Lower leg skin (tissue), 3 donors: ENCODE results near the gene MARS2.

ENCODE experiments used
- CTCF ChIP-seq, 3 donors: fragments of 450-650 bp; IDR thresholded peaks; one replicate each; pipeline ENCODE4 v1.5.1; 2016; ENCODE audit warnings: antibody characterized with exemption in 3 of 3, mild to moderate bottlenecking in 3 of 3, moderate library complexity in 2 of 3
- POLR2A ChIP-seq, 2 donors: fragments of 450-650 bp; IDR thresholded peaks; one replicate each; pipeline ENCODE4 v1.6.1; 2016 to 2017; ENCODE audit warnings: antibody characterized with exemption in 2 of 2, mild to moderate bottlenecking in 1 of 2, moderate library complexity in 1 of 2

GRCh38 chr2:197700960-197701359 is 4.2 kb upstream of the MARS2 start:
- TF ChIP-seq CTCF (IDR thresholded peaks at IDR 0.05), result no peak
- no peak for TF ChIP-seq POLR2A (IDR thresholded peaks at IDR 0.05)
